Gastroesophageal sphincter (tissue), 3 donors: Measurements from ENCODE around the gene SNPH.

Source experiments
- POLR2A ChIP-seq, 2 donors: fragments of 450-650 bp; IDR thresholded peaks; one replicate each; pipeline ENCODE4 v1.6.1; 2017; ENCODE audit warnings: antibody characterized with exemption in 2 of 2, mild to moderate bottlenecking in 2 of 2, moderate library complexity in 1 of 2
- TF ChIP-seq, protein P1 (sequence below), 4 experiments: fragments of 200-600 bp in 2 of 4; fragments of 450-650 bp in 2 of 4; sonication (generic) in 1 of 4; IDR thresholded peaks; one replicate each; pipeline ENCODE4 v1.5.1; 2017 to 2019; ENCODE audit warnings: antibody characterized with exemption in 4 of 4, mild to moderate bottlenecking in 2 of 4, moderate library complexity in 2 of 4

DNA sequence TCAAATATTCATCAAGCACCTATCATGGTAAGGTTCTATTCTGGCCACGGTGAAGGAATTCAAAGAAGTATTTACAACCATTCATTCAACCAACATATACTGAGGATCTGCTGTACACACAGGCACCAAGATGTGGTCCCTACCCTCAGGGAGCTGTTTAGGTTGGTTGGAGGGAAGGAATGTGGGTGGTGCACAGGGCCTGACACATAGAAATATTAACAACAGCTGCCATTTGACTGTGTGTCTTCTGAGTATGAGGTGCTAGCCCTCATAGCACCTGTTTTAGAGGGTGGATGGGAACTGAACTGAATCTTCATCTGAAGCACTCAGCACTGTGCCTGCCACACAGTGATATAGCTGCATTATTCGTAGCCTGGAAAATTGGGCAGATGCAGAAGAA is 7.3 kb downstream of the SNPH start:
- TF ChIP-seq, protein P1, sequence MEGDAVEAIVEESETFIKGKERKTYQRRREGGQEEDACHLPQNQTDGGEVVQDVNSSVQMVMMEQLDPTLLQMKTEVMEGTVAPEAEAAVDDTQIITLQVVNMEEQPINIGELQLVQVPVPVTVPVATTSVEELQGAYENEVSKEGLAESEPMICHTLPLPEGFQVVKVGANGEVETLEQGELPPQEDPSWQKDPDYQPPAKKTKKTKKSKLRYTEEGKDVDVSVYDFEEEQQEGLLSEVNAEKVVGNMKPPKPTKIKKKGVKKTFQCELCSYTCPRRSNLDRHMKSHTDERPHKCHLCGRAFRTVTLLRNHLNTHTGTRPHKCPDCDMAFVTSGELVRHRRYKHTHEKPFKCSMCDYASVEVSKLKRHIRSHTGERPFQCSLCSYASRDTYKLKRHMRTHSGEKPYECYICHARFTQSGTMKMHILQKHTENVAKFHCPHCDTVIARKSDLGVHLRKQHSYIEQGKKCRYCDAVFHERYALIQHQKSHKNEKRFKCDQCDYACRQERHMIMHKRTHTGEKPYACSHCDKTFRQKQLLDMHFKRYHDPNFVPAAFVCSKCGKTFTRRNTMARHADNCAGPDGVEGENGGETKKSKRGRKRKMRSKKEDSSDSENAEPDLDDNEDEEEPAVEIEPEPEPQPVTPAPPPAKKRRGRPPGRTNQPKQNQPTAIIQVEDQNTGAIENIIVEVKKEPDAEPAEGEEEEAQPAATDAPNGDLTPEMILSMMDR (IDR thresholded peaks at IDR 0.05): no peak
- no peak for TF ChIP-seq POLR2A (IDR thresholded peaks at IDR 0.05)
